ENCODE data around the gene BMAL1. TPM values are rescaled to one million over a fixed set of nuclear protein-coding genes. Genes with fewer than 3 reads are reported as not detected.
"Not testable (repeated sequence)": the region's sequence is repeated elsewhere in the genome, so short reads cannot be mapped to it uniquely, and the experiment has no call there.

The BMAL1 gene
- total and polyA plus RNA-seq, 8 donors: 7.1 to 132 (median 16.4) TPM

DNA sequence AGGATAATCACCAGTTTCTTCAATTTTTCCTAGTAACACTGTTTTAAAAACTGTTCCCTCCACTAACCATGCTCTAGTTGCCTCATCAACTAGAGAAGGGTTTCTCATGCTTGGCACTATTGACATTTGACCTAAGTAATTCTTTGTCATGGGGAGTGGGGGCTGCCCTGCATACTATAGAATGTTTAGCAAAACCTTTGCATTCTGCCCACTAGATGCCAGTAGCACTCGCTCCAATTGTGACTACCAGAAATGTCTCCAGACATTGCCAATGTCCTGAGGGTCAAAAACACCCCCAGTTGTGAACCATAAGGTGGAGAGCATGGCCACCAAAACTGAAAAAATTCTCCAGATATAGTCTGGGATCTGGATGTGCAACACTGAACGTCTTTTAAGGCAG lies 27.6 kb upstream of the BMAL1 start:
- 26 to 79% (median 49%) methylated on average over 2 of the region's 2 CpGs for WGBS, 5 donors
- H3K4me1 ChIP-seq: no peaks in the 10 kb centered on the region
- TF ChIP-seq POLR2A (IDR thresholded peaks at IDR 0.05) (no peak), POLR2AphosphoS5 (IDR thresholded peaks at IDR 0.05) (no peak), EP300 (IDR thresholded peaks at IDR 0.05) (no peak)
- TF ChIP-seq, protein P1, sequence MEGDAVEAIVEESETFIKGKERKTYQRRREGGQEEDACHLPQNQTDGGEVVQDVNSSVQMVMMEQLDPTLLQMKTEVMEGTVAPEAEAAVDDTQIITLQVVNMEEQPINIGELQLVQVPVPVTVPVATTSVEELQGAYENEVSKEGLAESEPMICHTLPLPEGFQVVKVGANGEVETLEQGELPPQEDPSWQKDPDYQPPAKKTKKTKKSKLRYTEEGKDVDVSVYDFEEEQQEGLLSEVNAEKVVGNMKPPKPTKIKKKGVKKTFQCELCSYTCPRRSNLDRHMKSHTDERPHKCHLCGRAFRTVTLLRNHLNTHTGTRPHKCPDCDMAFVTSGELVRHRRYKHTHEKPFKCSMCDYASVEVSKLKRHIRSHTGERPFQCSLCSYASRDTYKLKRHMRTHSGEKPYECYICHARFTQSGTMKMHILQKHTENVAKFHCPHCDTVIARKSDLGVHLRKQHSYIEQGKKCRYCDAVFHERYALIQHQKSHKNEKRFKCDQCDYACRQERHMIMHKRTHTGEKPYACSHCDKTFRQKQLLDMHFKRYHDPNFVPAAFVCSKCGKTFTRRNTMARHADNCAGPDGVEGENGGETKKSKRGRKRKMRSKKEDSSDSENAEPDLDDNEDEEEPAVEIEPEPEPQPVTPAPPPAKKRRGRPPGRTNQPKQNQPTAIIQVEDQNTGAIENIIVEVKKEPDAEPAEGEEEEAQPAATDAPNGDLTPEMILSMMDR (IDR thresholded peaks at IDR 0.05): no peak
- H3K4me3 ChIP-seq: no peak overlapping the region
- intact Hi-C loops (cut with DNase I; ENCODE audit: low total_unique reads): no loop called here
- no peaks in the 10 kb centered on the region for H3K36me3 ChIP-seq
- peaks cover 0 to 9% (median 0%) of the 10 kb centered on the region in 3 donors for H3K27me3 ChIP-seq
- no peak overlapping the region for H3K27ac ChIP-seq
- no peaks in the 10 kb centered on the region for H3K9me3 ChIP-seq
- no peak for DNase-seq

DNA sequence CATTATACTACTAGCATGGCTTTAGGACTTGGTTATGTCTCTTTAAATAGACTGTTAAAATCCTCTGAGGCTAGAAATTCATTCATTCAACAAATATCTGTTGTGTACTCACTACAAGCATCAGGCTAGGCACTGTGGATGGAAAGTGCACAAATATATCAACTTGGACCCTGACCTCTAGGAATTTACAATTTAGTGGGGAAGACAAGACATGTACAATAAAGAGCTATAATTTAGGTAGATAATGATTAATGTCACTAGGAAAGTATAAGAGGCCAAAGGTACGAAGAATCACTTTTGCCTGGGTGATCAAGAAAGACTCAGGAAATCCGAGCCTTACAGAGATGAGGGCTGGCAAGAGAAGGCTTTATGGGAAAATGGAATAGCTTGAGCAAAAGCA lies 25.6 kb upstream of the BMAL1 start:
- Histone ChIP-seq H3K36me3 (no peaks in the 10 kb centered on the region), H3K4me3 (no peak overlapping the region), H3K27me3 (peaks cover 0 to 4% (median 0%) of the 10 kb centered on the region in 3 donors), H3K9me3 (no peaks in the 10 kb centered on the region), H3K27ac (no peak overlapping the region), H3K4me1 (no peaks in the 10 kb centered on the region)
- intact Hi-C loops (cut with DNase I; ENCODE audit: low total_unique reads): no loop called here
- 88 to 94% (median 90%) methylated on average over 2 of the region's 2 CpGs for WGBS, 5 donors
- TF ChIP-seq POLR2A (IDR thresholded peaks at IDR 0.05): no peak
- TF ChIP-seq, protein P1 (IDR thresholded peaks at IDR 0.05): no peak
- no peak for TF ChIP-seq POLR2AphosphoS5 (IDR thresholded peaks at IDR 0.05)
- no peak for TF ChIP-seq EP300 (IDR thresholded peaks at IDR 0.05)
- no peak for DNase-seq

DNA sequence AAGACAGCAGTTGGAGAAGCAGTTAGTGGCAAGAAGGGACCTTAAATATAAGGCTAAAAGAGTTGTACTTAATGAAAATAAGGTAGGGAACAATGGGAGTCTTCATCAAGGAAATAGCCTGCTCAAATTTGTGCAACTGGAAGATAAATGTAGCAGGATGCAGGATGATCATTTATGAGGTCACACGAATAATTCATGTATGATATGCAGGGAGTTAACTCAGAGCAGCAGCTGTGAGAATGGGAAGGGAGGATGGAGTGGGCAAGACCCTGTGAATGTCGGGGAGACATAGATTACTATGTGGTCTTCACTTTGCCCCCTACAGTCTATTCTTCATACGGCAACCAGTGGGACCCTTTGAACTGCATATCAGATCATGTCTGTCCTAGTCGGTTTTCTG lies 25.2 kb upstream of the BMAL1 start:
- Histone ChIP-seq H3K9me3 (no peaks in the 10 kb centered on the region), H3K27me3 (peaks cover 0 to 4% (median 0%) of the 10 kb centered on the region in 3 donors), H3K27ac (no peak overlapping the region), H3K36me3 (no peaks in the 10 kb centered on the region), H3K4me1 (no peaks in the 10 kb centered on the region), H3K4me3 (no peak overlapping the region)
- WGBS, 5 donors: 81 to 94% (median 86%) methylated on average over 4 of the region's 4 CpGs
- DNase-seq: no peak
- intact Hi-C loops (cut with DNase I; ENCODE audit: low total_unique reads): no loop called here
- TF ChIP-seq EP300 (IDR thresholded peaks at IDR 0.05) (no peak), POLR2AphosphoS5 (IDR thresholded peaks at IDR 0.05) (no peak), POLR2A (IDR thresholded peaks at IDR 0.05) (no peak)
- TF ChIP-seq, protein P1 (IDR thresholded peaks at IDR 0.05): no peak

DNA sequence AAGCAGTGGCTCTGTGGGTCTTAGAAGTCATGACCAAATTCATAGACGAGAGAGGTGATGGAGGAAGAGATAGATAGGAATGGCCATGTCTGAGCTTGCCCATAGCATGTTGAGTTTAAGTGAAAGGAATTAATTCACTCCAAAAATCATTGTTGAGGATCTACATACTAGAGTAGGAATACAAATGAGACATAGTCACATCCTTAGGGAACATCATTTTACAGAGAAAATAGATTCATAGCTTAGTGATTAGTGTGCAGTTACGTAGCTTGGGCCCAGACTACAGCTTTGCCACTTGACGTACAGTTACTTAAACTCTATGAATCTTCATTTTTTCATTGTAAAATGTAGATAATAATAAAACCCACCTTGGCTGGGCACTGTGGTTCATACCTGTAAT lies 21.4 kb upstream of the BMAL1 start:
- Histone ChIP-seq H3K27me3 (peaks cover 0 to 4% (median 0%) of the 10 kb centered on the region in 3 donors), H3K9me3 (no peaks in the 10 kb centered on the region)
- 62 to 86% (median 74%) methylated on average over 3 of the region's 3 CpGs for WGBS, 5 donors

DNA sequence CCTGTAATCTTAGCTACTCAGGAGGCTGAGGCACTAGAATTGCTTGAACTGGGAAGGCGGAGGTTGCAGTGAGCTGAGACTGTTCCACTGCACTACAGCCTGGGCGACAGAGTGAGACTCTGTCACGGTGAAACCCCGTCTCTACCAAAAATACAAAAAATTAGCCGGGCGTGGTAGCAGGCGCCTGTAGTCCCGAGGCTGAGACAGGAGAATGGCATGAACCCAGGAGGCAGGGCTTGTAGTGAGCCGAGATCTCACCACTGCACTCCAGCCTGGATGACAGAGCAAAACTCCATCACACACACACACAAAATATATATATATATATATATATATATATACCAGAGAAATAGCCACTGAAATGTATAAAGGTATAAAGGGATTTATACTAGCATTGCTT lies 19.5 kb upstream of the BMAL1 start:
- 72 to 87% (median 85%) methylated on average over 9 of the region's 9 CpGs for WGBS, 5 donors
- H3K4me3 ChIP-seq; H3K27ac ChIP-seq; intact Hi-C loops (cut with DNase I; ENCODE audit: low total_unique reads); H3K36me3 ChIP-seq; H3K27me3 ChIP-seq; H3K9me3 ChIP-seq; DNase-seq: not testable (repeated sequence)
- peaks cover 10 to 25% (median 16%) of the 10 kb centered on the region in 4 donors for H3K4me1 ChIP-seq

More for the DNA sequence above, 21.4 kb upstream of the BMAL1 start:
- Histone ChIP-seq H3K36me3 (no peaks in the 10 kb centered on the region), H3K4me1 (peaks cover 10 to 17% (median 10%) of the 10 kb centered on the region in 4 donors), H3K27ac (no peak overlapping the region), H3K4me3 (no peak overlapping the region)
- DNase-seq: no peak
- TF ChIP-seq EP300 (IDR thresholded peaks at IDR 0.05) (no peak), POLR2A (IDR thresholded peaks at IDR 0.05) (no peak), POLR2AphosphoS5 (IDR thresholded peaks at IDR 0.05) (no peak)
- TF ChIP-seq, protein P1 (IDR thresholded peaks at IDR 0.05): no peak
- intact Hi-C loops (cut with DNase I; ENCODE audit: low total_unique reads): no loop called here

Data from stomach (tissue), 9 donors.